HT1080 (cell line): ENCODE results near the gene CAMTA1. TPM values are rescaled to one million over a fixed set of nuclear protein-coding genes. Genes with fewer than 3 reads are reported as not detected.

Source experiments
- DNase-seq: peaks from one replicate; pipeline ENCODE4 v3.0.0-alpha.2; 2015; ENCODE audit warnings: low read depth
- total RNA-seq: library from RNA; depleted of rRNA; stranded (reverse); fragments of >200 nt; shearing (Covaris generic); gene quantifications from 2 replicates; pipeline ENCODE4 v1.2.3, GENCODE V29; 2014

CAMTA1 gene
- total RNA-seq, 1 experiment from 2014 or later, result 59.2 TPM

DNA sequence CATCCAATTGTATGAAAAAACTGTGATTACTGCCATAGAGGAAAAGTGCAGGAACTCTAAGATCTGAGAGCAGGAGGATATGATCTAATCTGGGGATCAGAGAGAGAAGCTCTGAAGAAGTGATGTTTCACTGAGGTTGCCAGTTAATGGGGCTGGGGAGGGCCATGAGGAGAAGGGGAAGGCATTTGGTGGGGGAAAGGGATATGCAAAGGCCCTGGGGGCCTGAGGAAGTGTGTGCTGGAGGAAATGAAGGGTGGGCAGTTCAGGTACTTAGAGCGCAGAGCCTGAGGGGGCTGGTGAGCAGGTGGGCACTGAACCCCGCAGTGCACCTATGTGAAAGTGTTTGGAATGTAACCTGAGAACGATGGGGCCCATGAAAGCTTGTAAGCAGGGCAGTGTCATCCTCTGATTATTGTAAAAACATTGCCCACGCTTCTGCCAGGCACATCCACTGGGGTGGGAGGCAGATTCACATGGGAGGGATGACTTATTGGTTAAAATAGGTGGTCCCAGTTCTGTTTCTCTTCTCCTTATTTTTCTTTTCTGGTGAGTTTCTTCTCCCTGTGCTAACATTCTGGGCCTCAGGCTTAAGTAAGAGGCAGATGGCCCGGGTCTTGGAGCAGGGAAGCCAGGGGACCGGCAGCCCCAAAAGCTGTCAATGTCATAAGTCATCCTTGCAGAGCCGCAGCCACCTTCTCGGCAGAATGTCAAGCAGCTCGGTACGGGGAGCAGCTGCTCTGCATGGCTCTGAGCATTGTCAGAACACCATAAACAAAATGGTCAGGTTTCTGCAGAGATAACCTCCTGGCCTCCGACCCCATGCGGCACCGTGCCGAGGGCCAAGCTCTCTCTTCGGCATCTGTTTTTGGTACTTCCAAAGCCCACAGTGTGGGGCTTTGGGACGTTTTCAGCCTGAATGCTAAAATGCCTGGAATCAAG lies 493.8 kb downstream of the CAMTA1 start:
- DNase-seq, result no peak

- DNase-seq, result no peak
These were observed 494.5 kb downstream of the CAMTA1 start for GRCh38 chr1:7279769-7280168.

GRCh38 chr1:7280347-7280960 lies 495.2 kb downstream of the CAMTA1 start:
- DNase-seq, result no peak

GRCh38 chr1:7281821-7282220 lies 496.6 kb downstream of the CAMTA1 start:
- DNase-seq, result no peak

- DNase-seq, result peak; percentile 74
These were observed 499.7 kb downstream of the CAMTA1 start for GRCh38 chr1:7284839-7285435.

DNA sequence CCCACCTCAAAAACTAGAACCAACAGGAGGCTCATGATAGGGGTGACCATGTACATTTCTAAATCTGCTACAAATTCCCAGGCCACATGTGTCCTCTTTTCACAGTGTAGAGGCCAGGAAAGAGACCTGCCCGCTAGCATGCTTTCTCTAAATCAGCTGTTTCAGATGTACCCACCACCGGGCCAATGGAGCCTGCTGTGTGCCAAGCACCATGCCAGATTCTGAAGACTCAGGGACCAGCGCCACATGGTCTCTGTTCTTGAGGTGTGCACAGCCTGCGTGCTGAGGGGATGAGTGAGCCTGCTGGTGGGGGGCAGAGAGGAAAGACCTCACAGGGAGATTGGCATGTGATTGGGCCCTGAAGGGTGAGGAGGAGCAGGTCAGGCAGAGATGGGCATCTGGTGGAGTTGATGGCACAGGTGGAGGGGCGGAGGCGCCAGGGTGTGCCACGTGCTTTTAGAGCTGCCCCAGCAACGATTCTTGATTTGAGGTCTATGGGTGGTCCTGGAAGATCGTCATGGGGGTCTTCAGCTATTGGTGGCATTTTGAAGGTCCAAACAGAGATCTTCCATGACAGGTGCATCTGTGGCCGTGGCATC lies 500.7 kb downstream of the CAMTA1 start:
- no peak for DNase-seq

DNA sequence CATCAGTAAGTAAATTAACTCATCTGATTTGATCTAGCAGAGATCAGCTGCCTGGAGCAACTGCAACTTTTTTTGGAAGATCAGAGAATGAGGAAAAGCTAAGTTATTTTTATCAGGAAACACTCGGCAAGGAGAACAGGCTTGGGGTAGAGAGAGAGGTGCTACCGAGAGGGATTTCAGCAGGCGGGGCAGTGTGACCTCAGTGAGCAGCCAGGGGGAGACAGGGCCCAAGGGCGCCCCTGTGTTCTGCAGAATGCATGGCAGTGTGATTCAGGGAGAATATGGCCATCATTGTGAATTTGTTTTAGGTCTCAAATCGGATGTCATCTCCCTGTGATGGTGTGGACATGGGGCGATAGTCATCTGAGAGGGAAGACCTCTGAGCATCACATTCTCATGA lies 501.8 kb downstream of the CAMTA1 start:
- DNase-seq, result no peak

DNA sequence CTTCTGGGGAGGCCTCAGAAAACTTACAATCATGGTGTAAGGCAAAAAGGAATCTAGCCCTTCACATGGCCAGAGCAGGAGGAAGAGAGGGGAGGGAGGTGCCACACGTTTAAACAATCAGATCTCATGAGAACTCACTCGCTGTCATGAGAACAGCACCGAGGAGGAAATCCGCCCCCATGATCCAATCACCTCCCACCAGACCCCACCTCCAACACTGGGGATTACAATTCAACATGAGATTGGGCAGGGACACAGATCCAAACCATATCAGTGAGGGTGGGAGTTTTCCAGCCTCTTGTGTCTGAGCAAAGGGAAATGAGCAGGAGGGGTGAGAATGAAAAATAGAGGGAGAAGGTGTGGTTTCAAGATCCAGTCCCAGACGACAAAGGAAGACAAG lies 503.7 kb downstream of the CAMTA1 start:
- DNase-seq, result no peak

- no peak for DNase-seq
These were observed 504.4 kb downstream of the CAMTA1 start for GRCh38 chr1:7289694-7290093.

GRCh38 chr1:7290971-7291970 lies 506.0 kb downstream of the CAMTA1 start:
- no peak for DNase-seq

- no peak for DNase-seq
These were observed 506.9 kb downstream of the CAMTA1 start for GRCh38 chr1:7292036-7292681.

DNA sequence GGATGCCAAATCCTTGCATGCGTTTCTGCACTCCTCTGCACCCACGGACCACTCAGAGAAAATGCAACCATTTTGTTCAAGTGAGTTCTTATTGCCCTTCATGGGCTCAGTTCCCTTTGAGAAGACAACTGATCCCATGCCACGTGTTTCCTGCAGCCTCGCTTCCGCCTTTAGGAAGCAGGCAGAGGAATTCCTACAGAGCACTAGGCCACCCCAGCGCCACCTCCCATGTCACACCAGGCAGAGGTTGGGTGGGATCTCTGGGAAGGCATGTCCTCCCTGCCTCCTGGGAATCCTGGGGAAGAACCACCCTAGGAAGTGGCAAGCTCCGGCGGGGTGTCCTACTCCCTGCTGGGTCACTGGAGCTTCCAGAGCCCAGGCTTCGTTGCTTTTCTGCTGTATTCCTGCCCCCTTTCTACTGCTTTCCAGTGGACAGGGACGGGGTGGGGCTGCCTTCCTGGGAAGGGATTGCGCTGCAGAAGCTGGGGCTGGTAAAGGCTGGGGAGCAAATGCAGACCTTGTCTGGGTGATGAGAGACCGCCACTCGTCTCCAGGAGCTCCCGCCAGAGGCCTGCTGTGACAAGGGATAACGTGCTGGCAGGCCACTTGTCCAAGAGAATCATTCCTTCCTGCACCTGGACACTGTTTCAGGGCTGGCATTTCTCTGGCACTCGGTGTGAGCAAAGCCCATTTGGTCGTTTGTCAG lies 507.6 kb downstream of the CAMTA1 start:
- no peak for DNase-seq

DNA sequence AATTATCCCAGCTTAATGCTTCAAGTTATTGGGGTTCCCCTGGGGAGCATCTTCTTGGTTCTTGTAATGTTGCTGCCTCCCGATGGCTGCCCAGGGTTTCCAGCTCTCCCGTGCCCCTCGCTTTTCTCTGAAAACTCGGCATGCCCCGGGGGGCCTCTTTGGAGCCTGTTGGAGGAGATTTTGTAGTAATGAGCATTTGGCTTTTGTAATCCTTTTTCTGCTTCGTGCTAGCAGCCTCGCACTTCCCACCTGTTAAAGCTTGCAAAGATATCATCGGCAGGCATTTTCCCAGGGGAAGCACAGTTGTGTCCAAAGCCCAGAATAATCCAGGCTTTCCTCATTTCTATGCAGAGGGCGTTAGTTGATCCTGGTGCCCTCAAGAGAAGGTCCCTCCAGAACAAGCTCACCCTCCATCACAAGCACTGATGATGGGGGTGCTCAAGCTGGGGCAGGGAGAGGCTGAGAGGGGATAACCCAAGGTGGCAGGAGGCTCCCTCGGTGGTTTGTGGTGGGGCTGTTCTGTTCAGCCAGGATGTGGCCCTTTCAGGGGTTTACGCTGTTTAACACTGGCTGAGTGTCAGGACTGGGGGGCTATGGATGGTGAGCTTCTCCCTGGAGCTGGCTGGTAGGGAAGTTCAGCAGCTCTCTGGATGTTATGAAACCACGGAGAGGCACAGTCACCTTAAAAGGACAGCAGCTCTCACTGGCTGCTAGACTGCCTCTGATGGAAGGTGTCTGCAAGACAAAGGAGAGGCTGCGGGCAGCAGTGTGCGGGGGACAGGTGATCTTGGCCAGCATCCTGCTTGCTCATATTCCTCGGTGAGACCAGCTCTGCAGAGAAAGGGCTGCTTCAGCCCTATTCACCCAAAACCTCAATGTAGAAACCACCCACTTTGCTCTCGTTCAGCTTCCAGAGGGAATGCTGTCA lies 508.7 kb downstream of the CAMTA1 start:
- no peak for DNase-seq

- DNase-seq, result no peak
These were observed 509.4 kb downstream of the CAMTA1 start for GRCh38 chr1:7294636-7295035.

- no peak for DNase-seq
These were observed 510.7 kb downstream of the CAMTA1 start for GRCh38 chr1:7295946-7296345.

- DNase-seq, result no peak
These were observed 511.7 kb downstream of the CAMTA1 start for GRCh38 chr1:7296968-7297367.

- no peak for DNase-seq
These were observed 512.9 kb downstream of the CAMTA1 start for GRCh38 chr1:7298145-7298544.

DNA sequence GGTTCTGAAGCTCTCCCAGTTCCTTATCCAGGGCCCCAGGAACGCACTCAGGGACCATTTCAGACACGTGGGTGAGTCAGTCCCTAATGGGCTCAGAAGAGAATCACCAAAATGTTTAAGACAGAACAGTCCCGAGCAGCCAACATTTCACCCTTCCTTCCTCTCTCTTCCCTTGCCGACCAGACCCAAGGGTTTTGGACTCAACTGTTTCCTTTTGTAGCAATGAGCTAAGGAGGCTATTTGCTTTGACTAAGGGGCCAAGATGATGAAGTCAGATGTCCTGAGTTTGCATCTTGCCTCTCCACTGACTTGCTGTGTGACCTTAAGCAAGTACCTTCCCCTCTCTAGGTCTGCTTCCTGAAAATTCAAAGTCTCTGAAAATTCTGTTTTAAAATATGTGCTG lies 513.5 kb downstream of the CAMTA1 start:
- DNase-seq, result peak; percentile 73
